Tongue (tissue), 2 donors: ENCODE measurements around the gene MAP1LC3A. TPM values are rescaled to one million over a fixed set of nuclear protein-coding genes. Genes with fewer than 3 reads are reported as not detected.
"Not testable (repeated sequence)": the region's sequence is repeated elsewhere in the genome, so short reads cannot be mapped to it uniquely, and the experiment has no call there.

Source experiments
- DNase-seq: peaks from one replicate; pipeline ENCODE4 v3.0.0-alpha.2; 2015
- total RNA-seq: library from RNA; depleted of rRNA; stranded (reverse); fragments of >200 nt; gene quantifications from one replicate; pipeline ENCODE4 v1.2.3, GENCODE V29; 2014

MAP1LC3A gene
- total RNA-seq = 23.8 TPM

- peak; percentile 97 for DNase-seq
Measured at GRCh38 chr20:34558320-34559218, at the start of gene MAP1LC3A. Gene MAP1LC3A, plus strand, starts transcription at chr20:34558718. Its CDS starts 151 bp downstream, at chr20:34558869.

- no peak for DNase-seq
Measured at GRCh38 chr20:34510575-34510974, 47.9 kb upstream of the MAP1LC3A start.

GRCh38 chr20:34511891-34512265 is 46.6 kb upstream of the MAP1LC3A start:
- DNase-seq = no peak

- DNase-seq = no peak
Measured at GRCh38 chr20:34512266-34512954, 46.1 kb upstream of the MAP1LC3A start.

- no peak for DNase-seq
Measured at GRCh38 chr20:34512955-34513419, 45.5 kb upstream of the MAP1LC3A start.

GRCh38 chr20:34514034-34514433 is 44.5 kb upstream of the MAP1LC3A start:
- not testable (repeated sequence) for DNase-seq

- DNase-seq = no peak
Measured at GRCh38 chr20:34514897-34515483, 43.5 kb upstream of the MAP1LC3A start.

- peak; percentile 87 for DNase-seq
Measured at GRCh38 chr20:34515484-34516246, 42.9 kb upstream of the MAP1LC3A start.

- DNase-seq = peak; percentile 99
Measured at GRCh38 chr20:34516247-34517113, 42.0 kb upstream of the MAP1LC3A start, which contains the start of gene DYNLRB1. Gene DYNLRB1, plus strand, starts transcription at chr20:34516422. Its CDS starts 37 bp downstream, at chr20:34516459.

GRCh38 chr20:34517114-34517505 is 41.4 kb upstream of the MAP1LC3A start:
- no peak for DNase-seq

GRCh38 chr20:34518863-34519262 is 39.7 kb upstream of the MAP1LC3A start:
- not testable (repeated sequence) for DNase-seq

- not testable (repeated sequence) for DNase-seq
Measured at GRCh38 chr20:34519841-34520240, 38.7 kb upstream of the MAP1LC3A start.

GRCh38 chr20:34522969-34523871 is 35.3 kb upstream of the MAP1LC3A start:
- peak; percentile 67 for DNase-seq

- DNase-seq = no peak
Measured at GRCh38 chr20:34524426-34524825, 34.1 kb upstream of the MAP1LC3A start.

- no peak for DNase-seq
Measured at GRCh38 chr20:34525342-34525708, 33.2 kb upstream of the MAP1LC3A start.

- DNase-seq = peak; percentile 83
Measured at GRCh38 chr20:34525709-34526416, 32.7 kb upstream of the MAP1LC3A start.

- no peak for DNase-seq
Measured at GRCh38 chr20:34526466-34526865, 32.1 kb upstream of the MAP1LC3A start.

GRCh38 chr20:34527016-34527415 is 31.5 kb upstream of the MAP1LC3A start:
- no peak for DNase-seq

- no peak for DNase-seq
Measured at GRCh38 chr20:34528921-34529297, 29.6 kb upstream of the MAP1LC3A start.
